Iris pigment epithelial cell (primary cell): ENCODE results near the gene FBLN5.
A peak's percentile ranks its signal among the peaks of the same experiment; 100 is the strongest.

ENCODE experiments used
- DNase-seq: peaks from one replicate; pipeline ENCODE4 v3.0.0-alpha.2; 2011; ENCODE audit warnings: low read depth

FBLN5 gene

GRCh38 chr14:91947475-91948184 is at the start of gene FBLN5:
Gene FBLN5 (minus strand): TSS chr14:91947694. CDS start chr14:91947229, 465 bp downstream.
- DNase-seq: peak; percentile 89

GRCh38 chr14:91996948-91997371 is 49.5 kb upstream of the FBLN5 start:
- peak; percentile 71 for DNase-seq

DNA sequence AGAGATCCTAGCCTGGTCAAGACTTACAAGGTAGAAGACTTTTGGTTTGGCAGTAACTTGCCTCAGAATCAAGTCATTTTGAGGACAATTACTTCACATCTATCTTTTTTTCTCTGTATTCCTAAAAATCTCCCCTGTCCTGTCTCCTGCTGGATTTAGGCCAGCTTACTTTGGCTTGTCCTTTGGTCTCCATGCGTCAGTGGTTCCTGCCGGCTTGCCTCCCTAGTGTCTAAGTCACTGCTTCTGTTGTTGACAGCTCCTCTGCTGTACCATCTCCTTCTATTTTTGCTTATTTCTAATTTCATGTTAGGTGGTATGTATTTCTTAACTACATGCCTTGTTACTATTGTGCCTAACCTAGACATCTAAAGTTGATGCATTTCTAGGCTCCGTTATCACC is 39.7 kb upstream of the FBLN5 start:
- DNase-seq: no peak

GRCh38 chr14:91985521-91986255 is 38.2 kb upstream of the FBLN5 start:
- peak; percentile 79 for DNase-seq

DNA sequence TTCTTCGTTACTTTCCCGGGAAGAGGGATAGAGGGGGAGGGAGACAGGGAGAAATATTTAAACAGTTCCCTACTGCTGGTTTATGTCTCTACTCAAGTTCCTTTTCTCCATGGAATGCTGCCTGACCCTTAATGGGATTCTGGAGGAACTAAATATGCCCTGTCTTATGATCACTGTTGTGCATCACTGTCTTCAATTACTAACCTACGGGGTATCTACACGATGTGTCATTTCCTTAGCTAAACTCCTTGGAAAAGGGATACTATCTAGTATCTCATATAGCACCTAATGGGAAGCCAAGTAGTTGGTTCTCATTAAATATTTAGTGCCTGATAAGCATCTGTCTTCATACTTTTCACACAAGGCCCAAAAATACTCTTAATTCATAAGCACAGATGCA is 37.5 kb upstream of the FBLN5 start:
- DNase-seq: peak; percentile 69

- peak; percentile 51 for DNase-seq
Measured at GRCh38 chr14:91983588-91983987, 36.1 kb upstream of the FBLN5 start.

DNA sequence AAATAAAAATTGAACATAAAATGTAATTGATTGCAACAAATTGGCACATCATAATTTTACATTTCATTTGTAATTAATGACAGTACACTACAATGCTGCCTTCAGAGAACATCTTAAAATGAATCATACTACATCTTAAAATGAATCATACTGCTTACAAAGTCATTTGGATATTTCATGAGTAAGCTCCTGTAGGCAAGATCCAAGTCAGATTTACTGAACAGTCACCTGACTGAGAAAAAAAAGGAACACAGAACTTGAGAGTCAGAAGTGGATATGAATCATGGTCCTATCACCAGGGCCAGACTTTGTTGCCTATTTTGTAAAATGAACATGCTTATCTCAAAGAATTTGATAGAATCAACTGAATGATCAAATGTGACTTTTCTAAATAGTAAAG is 32.7 kb upstream of the FBLN5 start:
- peak; percentile 98 for DNase-seq

- DNase-seq: no peak
Measured at GRCh38 chr14:91977884-91978283, 30.4 kb upstream of the FBLN5 start.

DNA sequence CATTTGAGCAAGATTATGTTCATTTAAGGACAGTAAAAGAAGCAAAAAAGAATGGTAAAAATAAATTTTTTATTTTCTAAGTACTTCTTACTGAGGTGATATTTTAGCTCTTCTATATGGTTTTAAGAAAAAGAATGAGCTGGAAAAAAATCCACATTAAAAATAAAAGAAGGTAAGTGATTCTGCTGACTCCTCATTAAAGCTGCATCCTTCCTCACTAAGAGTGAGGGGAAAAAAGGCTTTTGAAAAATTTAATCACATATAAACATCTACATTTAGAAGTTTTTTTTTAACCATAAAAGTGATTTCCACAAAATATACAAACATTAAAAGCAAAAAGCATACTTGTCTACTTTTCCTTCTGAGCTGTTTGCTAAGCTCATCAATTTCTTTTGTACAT is 28.3 kb upstream of the FBLN5 start:
- DNase-seq: no peak

- no peak for DNase-seq
Measured at GRCh38 chr14:91971188-91971778, 23.8 kb upstream of the FBLN5 start.

DNA sequence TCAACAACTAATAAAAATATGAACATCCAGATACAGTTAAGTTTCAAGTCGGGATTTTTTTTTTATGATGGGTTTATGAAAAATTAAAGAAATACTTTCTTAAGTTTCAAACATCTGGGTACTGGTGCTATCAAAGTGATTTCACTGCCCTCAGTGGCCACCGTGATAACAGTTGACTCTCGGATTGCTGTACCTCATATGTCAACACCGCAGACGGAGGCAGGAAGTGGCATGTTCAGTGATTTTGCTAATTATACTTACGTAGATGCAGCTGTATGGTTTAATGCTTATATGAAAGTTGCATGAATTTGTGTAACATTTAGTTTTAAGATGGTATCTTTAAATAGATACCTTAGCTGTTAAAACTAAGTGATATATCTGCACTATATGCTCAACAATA is 20.8 kb upstream of the FBLN5 start:
- no peak for DNase-seq

GRCh38 chr14:91964724-91965123 is 17.2 kb upstream of the FBLN5 start:
- no peak for DNase-seq

GRCh38 chr14:91964011-91964410 is 16.5 kb upstream of the FBLN5 start:
- DNase-seq: no peak

DNA sequence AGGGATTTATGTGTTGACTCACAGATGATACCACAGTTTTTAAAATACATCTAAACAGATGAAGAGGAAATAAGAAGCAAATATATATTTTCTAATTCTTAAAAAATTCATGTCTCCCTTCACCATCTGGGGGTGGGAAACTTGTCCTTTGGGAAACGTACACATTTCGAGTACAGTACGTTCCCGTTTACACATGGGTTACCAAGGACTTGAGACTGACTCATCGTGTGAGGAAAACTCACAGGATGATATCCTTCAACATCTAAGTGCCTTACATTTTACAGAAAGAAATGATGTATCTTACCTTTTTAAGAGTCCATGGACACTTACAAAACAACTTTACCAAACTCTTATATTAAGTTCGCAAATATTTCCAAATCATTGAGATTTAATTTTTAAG is 16.0 kb upstream of the FBLN5 start:
- DNase-seq: peak; percentile 90

- DNase-seq: no peak
Measured at GRCh38 chr14:91961297-91962220, 14.1 kb upstream of the FBLN5 start.

DNA sequence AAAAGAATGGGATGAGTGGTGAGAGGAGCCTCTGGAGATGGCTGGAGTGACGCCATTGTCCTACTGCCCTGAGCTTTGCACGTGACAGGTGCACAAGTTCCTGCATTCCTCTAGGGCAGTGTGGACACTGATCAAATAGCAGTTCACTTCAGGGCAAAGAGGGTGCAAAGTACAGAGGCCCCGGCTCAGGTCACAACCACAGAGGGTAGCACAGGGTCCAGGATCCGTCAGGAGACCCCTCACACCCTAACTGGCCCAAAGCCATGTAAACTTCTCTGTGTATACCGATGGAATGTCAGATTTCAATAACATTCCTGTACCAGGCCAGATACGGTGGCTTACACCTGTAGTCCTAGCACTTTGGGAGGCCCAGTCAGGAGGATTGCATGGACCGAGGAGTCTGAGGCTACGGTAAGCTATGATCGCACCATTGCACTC is 10.4 kb upstream of the FBLN5 start:
- no peak for DNase-seq

GRCh38 chr14:91956616-91957015 is 9.1 kb upstream of the FBLN5 start:
- DNase-seq: no peak

DNA sequence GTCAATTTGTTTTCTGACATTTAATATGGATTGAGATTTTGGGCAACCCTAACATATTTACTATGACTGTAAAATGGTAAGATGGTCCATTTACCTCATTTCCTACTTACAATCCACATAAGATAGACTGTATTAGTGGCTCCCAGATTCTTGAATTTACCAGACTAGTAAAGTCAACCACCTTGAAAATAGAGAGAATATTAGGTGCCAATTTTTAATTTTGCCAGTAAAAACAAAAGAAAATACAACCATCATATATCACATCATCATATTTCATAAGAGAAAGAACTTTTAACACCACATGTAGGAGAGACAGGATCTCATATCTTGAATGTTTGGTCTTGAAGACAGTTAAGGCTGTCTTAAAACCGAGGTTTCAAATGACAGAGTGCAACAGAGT is 7.7 kb upstream of the FBLN5 start:
- DNase-seq: peak; percentile 9

DNA sequence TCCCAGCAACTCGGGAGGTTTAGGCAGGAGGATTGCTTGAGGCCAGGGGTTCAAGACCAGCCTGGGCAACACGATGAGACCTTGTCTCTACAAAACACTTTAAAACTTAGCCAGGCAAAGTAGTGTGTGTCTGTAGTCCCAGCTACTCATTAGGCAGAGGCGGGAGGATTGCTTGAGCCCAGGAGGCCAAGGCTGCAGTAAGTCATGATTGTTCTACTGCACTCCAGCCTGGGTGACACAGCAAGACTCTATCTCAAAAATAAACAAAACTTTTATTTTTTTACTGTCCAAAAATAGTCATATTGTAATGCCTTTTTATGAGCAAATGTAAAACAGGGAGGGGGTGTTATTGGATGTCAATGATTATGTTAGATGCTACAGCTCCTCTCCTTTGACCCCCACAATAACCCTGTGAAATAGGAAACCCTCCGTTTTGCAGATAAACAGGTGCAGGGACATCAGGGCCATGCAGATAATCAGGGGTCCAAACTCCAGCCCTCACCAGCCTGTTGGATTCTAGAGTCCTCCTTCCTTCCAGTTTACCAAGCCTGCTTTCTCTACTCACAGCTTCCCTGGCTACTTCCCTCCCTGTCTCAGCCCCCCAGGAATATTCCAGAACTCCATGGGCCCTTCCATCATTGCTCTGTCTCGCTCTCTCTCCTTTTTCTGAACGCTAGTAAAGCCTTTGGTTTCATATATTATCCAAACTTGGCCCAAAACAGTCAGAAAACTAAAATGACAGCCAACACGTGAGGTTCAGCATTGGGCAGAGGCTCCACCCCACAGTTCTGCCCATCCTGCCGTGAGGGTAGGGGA is 5.9 kb upstream of the FBLN5 start:
- DNase-seq: no peak

GRCh38 chr14:91946622-91947474 is 646 bp downstream of the FBLN5 start:
- peak; percentile 74 for DNase-seq
